Posterior vena cava (tissue), 2 donors: ENCODE results near the gene FBXO41. TPM values are rescaled to one million over a fixed set of nuclear protein-coding genes. Genes with fewer than 3 reads are reported as not detected.

Experiments
- total RNA-seq, 2 donors: library from RNA; stranded (reverse); fragmentation: NEBNext Ultra II Directional; extraction: Animal tissue kit (Norgen Biotek cat#: 25700); gene quantifications; one replicate each; pipeline ENCODE4 v1.2.1, GENCODE V29; 2021
- donor health status: DM: yes; HTN: yes; CAD: no.
- donor health status: DM: yes; HTN: yes; CAD: no.

FBXO41 gene
- total RNA-seq, 2 donors from 2014 or later = 1.4 to 1.8 TPM

Other genes starting within 250 kb of the FBXO41 start
- 10 to 100 TPM; 10.3 to 10.9 TPM for gene SFXN5, start 212.8 kb downstream of the FBXO41 start, total RNA-seq
- 10 to 100 TPM; 29.3 to 39.2 TPM for gene RAB11FIP5, start 171.5 kb downstream of the FBXO41 start, total RNA-seq
- not detected for gene NOTO, start 81.9 kb downstream of the FBXO41 start, total RNA-seq
- gene SMYD5, start 70.2 kb downstream of the FBXO41 start, total RNA-seq = 10 to 100 TPM; 17.1 to 20.8 TPM
- gene PRADC1, start 51.2 kb downstream of the FBXO41 start, total RNA-seq = 10 to 100 TPM; 16.8 to 23.5 TPM
- 100 to 1,000 TPM; 190 to 234 TPM for gene CCT7, start 50.2 kb downstream of the FBXO41 start, total RNA-seq
- gene EGR4, start 9.1 kb upstream of the FBXO41 start, total RNA-seq = not detected
- 10 to 100 TPM; 21.2 to 21.4 TPM for gene ALMS1, start 101.4 kb upstream of the FBXO41 start, total RNA-seq